ENCODE results near the gene KBTBD12. TPM values are rescaled to one million over a fixed set of nuclear protein-coding genes. Genes with fewer than 3 reads are reported as not detected.
"Not testable (repeated sequence)": the region's sequence is repeated elsewhere in the genome, so short reads cannot be mapped to it uniquely, and the experiment has no call there.

Gene KBTBD12
- total and polyA plus RNA-seq, 3 experiments from 2014 or later, result not detected

- CTCF ChIA-PET, result no interaction called here
- POLR2A ChIA-PET, result no interaction called here
- Histone ChIP-seq H3K4me3 (ENCODE audit: low read length) (no peak overlapping the region), H3K27me3 (ENCODE audit: insufficient read depth, low read length, poor library complexity, severe bottlenecking) (peaks cover 4% of the 10 kb centered on the region), H3K27ac (ENCODE audit: low read depth, low read length) (no peak overlapping the region), H3K9me3 (ENCODE audit: low read length) (no peaks in the 10 kb centered on the region), H3K4me1 (ENCODE audit: insufficient read depth, low read length) (no peaks in the 10 kb centered on the region), H3K36me3 (ENCODE audit: insufficient read depth, low read length) (no peaks in the 10 kb centered on the region)
- Mint-ChIP-seq H3K27me3 (peaks cover 15 to 37% of the 10 kb centered on the region in 2 donors), H3K27ac (no peak overlapping the region), H3K36me3 (no peaks in the 10 kb centered on the region), H3K4me1 (no peaks in the 10 kb centered on the region), H3K4me3 (no peak overlapping the region), H3K9me3 (peaks cover 10 to 20% (median 15%) of the 10 kb centered on the region in 5 donors)
- DNase-seq, result no peak
Measured at GRCh38 chr3:127886231-127886955, 28.6 kb upstream of the KBTBD12 start.

GRCh38 chr3:127886956-127887231, 28.1 kb upstream of the KBTBD12 start:
- H3K27me3 ChIP-seq (ENCODE audit: insufficient read depth, low read length, poor library complexity, severe bottlenecking), result peaks cover 4% of the 10 kb centered on the region
- H3K27ac ChIP-seq (ENCODE audit: low read depth, low read length), result no peak overlapping the region
- ChIA-PET CTCF (no interaction called here), POLR2A (no interaction called here)
- Mint-ChIP-seq H3K4me3 (no peak overlapping the region), H3K9me3 (peaks cover 10 to 23% (median 16%) of the 10 kb centered on the region in 5 donors), H3K27ac (no peak overlapping the region), H3K36me3 (no peaks in the 10 kb centered on the region), H3K27me3 (peaks cover 14 to 32% of the 10 kb centered on the region in 2 donors), H3K4me1 (no peaks in the 10 kb centered on the region)
- H3K4me1 ChIP-seq (ENCODE audit: insufficient read depth, low read length), result no peaks in the 10 kb centered on the region
- H3K4me3 ChIP-seq (ENCODE audit: low read length), result no peak overlapping the region
- H3K36me3 ChIP-seq (ENCODE audit: insufficient read depth, low read length), result no peaks in the 10 kb centered on the region
- no peaks in the 10 kb centered on the region for H3K9me3 ChIP-seq (ENCODE audit: low read length)
- no peak for DNase-seq

GRCh38 chr3:127887321-127887720, 27.7 kb upstream of the KBTBD12 start:
- POLR2A ChIA-PET, result no interaction called here
- CTCF ChIA-PET, result no interaction called here

GRCh38 chr3:127888156-127888555, 26.9 kb upstream of the KBTBD12 start:
- no peak overlapping the region for H3K27ac ChIP-seq (ENCODE audit: low read depth, low read length)
- Mint-ChIP-seq H3K9me3 (peaks cover 10 to 27% (median 23%) of the 10 kb centered on the region in 5 donors), H3K36me3 (peaks cover 0 to 4% (median 0%) of the 10 kb centered on the region in 3 donors), H3K4me3 (no peak overlapping the region), H3K4me1 (no peaks in the 10 kb centered on the region), H3K27ac (no peak overlapping the region), H3K27me3 (peaks cover 15 to 30% of the 10 kb centered on the region in 2 donors)
- no peak for DNase-seq
- POLR2A ChIA-PET, result no interaction called here
- H3K36me3 ChIP-seq (ENCODE audit: insufficient read depth, low read length), result no peaks in the 10 kb centered on the region
- no peaks in the 10 kb centered on the region for H3K4me1 ChIP-seq (ENCODE audit: insufficient read depth, low read length)
- H3K9me3 ChIP-seq (ENCODE audit: low read length), result no peaks in the 10 kb centered on the region
- CTCF ChIA-PET, result no interaction called here
- H3K27me3 ChIP-seq (ENCODE audit: insufficient read depth, low read length, poor library complexity, severe bottlenecking), result peaks cover 4% of the 10 kb centered on the region
- H3K4me3 ChIP-seq (ENCODE audit: low read length), result no peak overlapping the region

More at GRCh38 chr3:127887321-127887720, 27.7 kb upstream of the KBTBD12 start:
- Histone ChIP-seq H3K4me3 (ENCODE audit: low read length) (no peak overlapping the region), H3K9me3 (ENCODE audit: low read length) (no peaks in the 10 kb centered on the region), H3K27ac (ENCODE audit: low read depth, low read length) (no peak overlapping the region), H3K27me3 (ENCODE audit: insufficient read depth, low read length, poor library complexity, severe bottlenecking) (peaks cover 4% of the 10 kb centered on the region), H3K4me1 (ENCODE audit: insufficient read depth, low read length) (no peaks in the 10 kb centered on the region), H3K36me3 (ENCODE audit: insufficient read depth, low read length) (no peaks in the 10 kb centered on the region)
- H3K36me3 Mint-ChIP-seq, result peaks cover 0 to 4% (median 0%) of the 10 kb centered on the region in 3 donors
- no peak overlapping the region for H3K4me3 Mint-ChIP-seq
- DNase-seq, result no peak
- no peaks in the 10 kb centered on the region for H3K4me1 Mint-ChIP-seq
- no peak overlapping the region for H3K27ac Mint-ChIP-seq
- H3K9me3 Mint-ChIP-seq, result peaks cover 10 to 27% (median 21%) of the 10 kb centered on the region in 5 donors
- H3K27me3 Mint-ChIP-seq, result peaks cover 11 to 30% of the 10 kb centered on the region in 2 donors

GRCh38 chr3:127888564-127889107, 26.4 kb upstream of the KBTBD12 start:
- POLR2A ChIA-PET, result no interaction called here
- DNase-seq, result no peak
- no peak overlapping the region for H3K27ac ChIP-seq (ENCODE audit: low read depth, low read length)
- H3K9me3 ChIP-seq (ENCODE audit: low read length), result no peaks in the 10 kb centered on the region
- peaks cover 4% of the 10 kb centered on the region for H3K27me3 ChIP-seq (ENCODE audit: insufficient read depth, low read length, poor library complexity, severe bottlenecking)
- Mint-ChIP-seq H3K36me3 (peaks cover 0 to 4% (median 0%) of the 10 kb centered on the region in 3 donors), H3K27me3 (peaks cover 16 to 31% of the 10 kb centered on the region in 2 donors), H3K27ac (no peak overlapping the region), H3K4me1 (no peaks in the 10 kb centered on the region), H3K4me3 (no peak overlapping the region), H3K9me3 (peaks cover 10 to 27% (median 23%) of the 10 kb centered on the region in 5 donors)
- CTCF ChIA-PET, result no interaction called here
- H3K4me3 ChIP-seq (ENCODE audit: low read length), result no peak overlapping the region
- H3K36me3 ChIP-seq (ENCODE audit: insufficient read depth, low read length), result no peaks in the 10 kb centered on the region
- no peaks in the 10 kb centered on the region for H3K4me1 ChIP-seq (ENCODE audit: insufficient read depth, low read length)

- H3K27ac Mint-ChIP-seq, result no peak overlapping the region
- H3K4me3 Mint-ChIP-seq, result no peak overlapping the region
- POLR2A ChIA-PET, result no interaction called here
Measured at GRCh38 chr3:127889461-127889863, 25.6 kb upstream of the KBTBD12 start.

GRCh38 chr3:127889976-127890650, 24.9 kb upstream of the KBTBD12 start:
- H3K27ac ChIP-seq (ENCODE audit: low read depth, low read length), result no peak overlapping the region
- H3K9me3 ChIP-seq (ENCODE audit: low read length), result no peaks in the 10 kb centered on the region
- H3K9me3 Mint-ChIP-seq, result peaks cover 10 to 27% (median 23%) of the 10 kb centered on the region in 5 donors
- no peaks in the 10 kb centered on the region for H3K36me3 ChIP-seq (ENCODE audit: insufficient read depth, low read length)
- ChIA-PET POLR2A (no interaction called here), CTCF (no interaction called here)
- peaks cover 0 to 4% (median 0%) of the 10 kb centered on the region in 3 donors for H3K36me3 Mint-ChIP-seq
- peaks cover 4% of the 10 kb centered on the region for H3K27me3 ChIP-seq (ENCODE audit: insufficient read depth, low read length, poor library complexity, severe bottlenecking)
- no peaks in the 10 kb centered on the region for H3K4me1 ChIP-seq (ENCODE audit: insufficient read depth, low read length)
- no peak overlapping the region for H3K4me3 Mint-ChIP-seq
- H3K4me3 ChIP-seq (ENCODE audit: low read length), result no peak overlapping the region
- peaks cover 16 to 39% of the 10 kb centered on the region in 2 donors for H3K27me3 Mint-ChIP-seq
- DNase-seq, result no peak
- H3K4me1 Mint-ChIP-seq, result no peaks in the 10 kb centered on the region
- H3K27ac Mint-ChIP-seq, result no peak overlapping the region

More at GRCh38 chr3:127889461-127889863, 25.6 kb upstream of the KBTBD12 start:
- Mint-ChIP-seq H3K4me1 (no peaks in the 10 kb centered on the region), H3K9me3 (peaks cover 10 to 27% (median 23%) of the 10 kb centered on the region in 5 donors), H3K27me3 (peaks cover 16 to 38% of the 10 kb centered on the region in 2 donors), H3K36me3 (peaks cover 0 to 4% (median 0%) of the 10 kb centered on the region in 3 donors)
- CTCF ChIA-PET, result no interaction called here
- H3K9me3 ChIP-seq (ENCODE audit: low read length), result no peaks in the 10 kb centered on the region
- no peak overlapping the region for H3K27ac ChIP-seq (ENCODE audit: low read depth, low read length)
- no peaks in the 10 kb centered on the region for H3K36me3 ChIP-seq (ENCODE audit: insufficient read depth, low read length)
- no peak overlapping the region for H3K4me3 ChIP-seq (ENCODE audit: low read length)
- peaks cover 4% of the 10 kb centered on the region for H3K27me3 ChIP-seq (ENCODE audit: insufficient read depth, low read length, poor library complexity, severe bottlenecking)
- H3K4me1 ChIP-seq (ENCODE audit: insufficient read depth, low read length), result no peaks in the 10 kb centered on the region
- DNase-seq, result no peak

GRCh38 chr3:127890651-127891290, 24.3 kb upstream of the KBTBD12 start:
- CTCF ChIA-PET; H3K9me3 ChIP-seq (ENCODE audit: low read length); H3K4me1 ChIP-seq (ENCODE audit: insufficient read depth, low read length); DNase-seq; H3K27me3 ChIP-seq (ENCODE audit: insufficient read depth, low read length, poor library complexity, severe bottlenecking); POLR2A ChIA-PET; H3K4me1 Mint-ChIP-seq; H3K4me3 Mint-ChIP-seq; H3K36me3 ChIP-seq (ENCODE audit: insufficient read depth, low read length); H3K36me3 Mint-ChIP-seq; H3K4me3 ChIP-seq (ENCODE audit: low read length); H3K27ac ChIP-seq (ENCODE audit: low read depth, low read length): not testable (repeated sequence)
- Mint-ChIP-seq H3K9me3 (peaks cover 10 to 27% (median 23%) of the 10 kb centered on the region in 5 donors), H3K27me3 (peaks cover 16 to 37% of the 10 kb centered on the region in 2 donors), H3K27ac (peak overlapping the region in 1 of 8 donors; percentile 25)

Data from CD8-positive, alpha-beta memory T cell (primary cell).